ENCODE data around the gene PVALEF.
"Not testable (repeated sequence)": the region's sequence is repeated elsewhere in the genome, so short reads cannot be mapped to it uniquely, and the experiment has no call there.

Gene PVALEF

GRCh38 chr17:81147701-81148100 lies 17.6 kb upstream of the PVALEF start:
- DNase-seq, result no peak

- DNase-seq, result no peak
These were observed 16.7 kb upstream of the PVALEF start for GRCh38 chr17:81148571-81148970.

- DNase-seq, result no peak
These were observed 16.2 kb upstream of the PVALEF start for GRCh38 chr17:81148986-81149533.

GRCh38 chr17:81150377-81151077 lies 14.8 kb upstream of the PVALEF start:
- no peak for DNase-seq

GRCh38 chr17:81151278-81151677 lies 14.0 kb upstream of the PVALEF start:
- DNase-seq, result no peak

GRCh38 chr17:81152288-81152828 lies 12.9 kb upstream of the PVALEF start:
- DNase-seq, result no peak

GRCh38 chr17:81153340-81153803 lies 11.9 kb upstream of the PVALEF start:
- DNase-seq, result no peak

GRCh38 chr17:81154016-81154415 lies 11.3 kb upstream of the PVALEF start:
- not testable (repeated sequence) for DNase-seq

- DNase-seq, result no peak
These were observed 10.3 kb upstream of the PVALEF start for GRCh38 chr17:81154961-81155360.

- no peak for DNase-seq
These were observed 8.2 kb upstream of the PVALEF start for GRCh38 chr17:81156866-81157805.

- no peak for DNase-seq
These were observed 7.2 kb upstream of the PVALEF start for GRCh38 chr17:81157848-81158687.

GRCh38 chr17:81158688-81159590 lies 6.4 kb upstream of the PVALEF start:
- DNase-seq, result no peak

GRCh38 chr17:81159611-81160265 lies 5.6 kb upstream of the PVALEF start:
- DNase-seq, result no peak

GRCh38 chr17:81160306-81160705 lies 5.0 kb upstream of the PVALEF start:
- DNase-seq, result no peak

GRCh38 chr17:81160747-81161453 lies 4.4 kb upstream of the PVALEF start:
- no peak for DNase-seq

- DNase-seq, result no peak
These were observed 3.8 kb upstream of the PVALEF start for GRCh38 chr17:81161536-81161935.

- DNase-seq, result no peak
These were observed 3.3 kb upstream of the PVALEF start for GRCh38 chr17:81161972-81162371.

GRCh38 chr17:81162491-81162890 lies 2.8 kb upstream of the PVALEF start:
- no peak for DNase-seq

GRCh38 chr17:81163051-81163695 lies 2.1 kb upstream of the PVALEF start:
- no peak for DNase-seq
